Measurements from ENCODE around the gene TWF2. TPM values are rescaled to one million over a fixed set of nuclear protein-coding genes. Genes with fewer than 3 reads are reported as not detected.

The TWF2 gene
- total and polyA plus RNA-seq, 2 of the 13 experiments (the other 11 are each of a cell fraction or from before 2014, with no cell fraction given) = 45.5 to 108 TPM

DNA sequence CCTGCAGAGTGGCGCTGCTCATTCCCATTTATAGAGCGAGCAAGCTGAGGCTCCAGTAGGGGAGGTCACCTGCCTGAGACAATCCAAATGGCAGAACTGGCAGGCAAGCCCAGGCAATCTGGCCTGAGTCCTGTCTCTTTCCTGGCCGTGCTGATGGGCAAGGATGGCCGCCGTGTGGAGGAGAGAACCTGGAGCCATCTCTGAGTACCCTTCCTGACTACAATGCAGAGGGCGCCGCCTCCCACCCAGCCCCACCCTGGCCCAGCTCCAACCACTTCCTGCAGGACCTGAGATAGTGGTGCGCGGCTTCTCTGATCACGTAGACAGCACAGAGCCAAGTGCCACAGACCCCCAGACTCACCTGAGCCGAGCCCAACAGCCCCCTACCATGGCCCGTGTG lies 20.5 kb downstream of the TWF2 start:
- intact Hi-C loops (cut with micrococcal nuclease; ENCODE audit: unreplicated experiment) (no loop called here), in situ Hi-C loops (cut with HindIII; ENCODE audit: extremely low pct_ligation_motif_present, low pct_unique_long_range_greater_than_20kb) (no loop called here)
- peaks cover 45% of the 10 kb centered on the region for H3K4me1 ChIP-seq (ENCODE audit: insufficient read depth, low read length)
- no peak overlapping the region for H2AFZ ChIP-seq (ENCODE audit: low read length)
- BruUV-seq (replicated peaks) = no TSS peak
- ChIA-PET POLR2A (interaction anchor here (3.5 kb wide), 1 partner anchor 71 kb away, joined by 10 read pairs; no protein-coding TSS in a partner anchor), CTCF (ENCODE audit: low intra/inter-chr PET ratio, low total read pairs) (no interaction called here)
- ATAC-seq (no peak), DNase-seq (ENCODE audit: low spot score) (no peak), FAIRE-seq (no peak)
- no peak overlapping the region for H3K27ac ChIP-seq (ENCODE audit: extremely low read length, insufficient read depth, low read length)
- H4K20me1 ChIP-seq (ENCODE audit: insufficient read depth, low read length) = no peaks in the 10 kb centered on the region
- 100% methylated on average over 1 of the region's 12 CpGs for WGBS (ENCODE audit: low lambda C conversion rate)
- H3K9ac ChIP-seq (ENCODE audit: insufficient read depth, low read depth, low read length) = no peak overlapping the region
- no peaks in the 10 kb centered on the region for H3K79me2 ChIP-seq (ENCODE audit: insufficient read depth, low read length)
- H3K27me3 ChIP-seq (ENCODE audit: control insufficient read depth in 1 of 2, insufficient read depth in 2 of 2, low read length in 2 of 2) = peaks cover 0 to 5% of the 10 kb centered on the region in 2 experiments; a peak in 3 of 5 replicates
- no peaks in the 10 kb centered on the region for H3K9me3 ChIP-seq (ENCODE audit: low read length)
- H3K4me3 ChIP-seq (replicated peaks in 1 of 3; ENCODE audit: insufficient read depth in 1 of 3, low read depth in 2 of 3, low read length in 3 of 3) = no peak overlapping the region
- H3K4me2 ChIP-seq (ENCODE audit: low read depth, low read length) = no peak overlapping the region
- H3K36me3 ChIP-seq (replicated peaks in 1 of 2; ENCODE audit: control insufficient read depth in 1 of 2, insufficient read depth in 2 of 2, low read length in 2 of 2) = peaks cover 6 to 14% of the 10 kb centered on the region in 2 experiments; a peak in 3 of 5 replicates
- TF ChIP-seq RXRA (CRISPR knock-in tag; IDR thresholded peaks at IDR 0.05) (no peak), HOXA9 (CRISPR knock-in tag; IDR thresholded peaks at IDR 0.05; ENCODE audit: borderline replicate concordance) (no peak), ZFYVE20 (CRISPR knock-in tag; IDR thresholded peaks at IDR 0.05; ENCODE audit: borderline replicate concordance, low read depth) (no peak), ZNF33B (CRISPR knock-in tag; IDR thresholded peaks at IDR 0.05) (no peak), ZNF138 (CRISPR knock-in tag; IDR thresholded peaks at IDR 0.05; ENCODE audit: low read depth) (no peak), FLYWCH1 (CRISPR knock-in tag; IDR thresholded peaks at IDR 0.05) (no peak), REL (CRISPR knock-in tag; conservative IDR thresholded peaks at IDR 0.05) (no peak), RCOR2 (CRISPR knock-in tag; IDR thresholded peaks at IDR 0.05) (no peak), SMARCC2 (IDR thresholded peaks at IDR 0.05) (no peak), TSC22D2 (CRISPR knock-in tag; IDR thresholded peaks at IDR 0.05; ENCODE audit: borderline replicate concordance) (no peak), SRSF1 (optimal IDR thresholded peaks at IDR 0.05; ENCODE audit: low read depth, low read length) (no peak), ZNF205 (CRISPR knock-in tag; IDR thresholded peaks at IDR 0.05) (no peak), ZNF776 (CRISPR knock-in tag; IDR thresholded peaks at IDR 0.05) (no peak)
- TF ChIP-seq, protein P1, sequence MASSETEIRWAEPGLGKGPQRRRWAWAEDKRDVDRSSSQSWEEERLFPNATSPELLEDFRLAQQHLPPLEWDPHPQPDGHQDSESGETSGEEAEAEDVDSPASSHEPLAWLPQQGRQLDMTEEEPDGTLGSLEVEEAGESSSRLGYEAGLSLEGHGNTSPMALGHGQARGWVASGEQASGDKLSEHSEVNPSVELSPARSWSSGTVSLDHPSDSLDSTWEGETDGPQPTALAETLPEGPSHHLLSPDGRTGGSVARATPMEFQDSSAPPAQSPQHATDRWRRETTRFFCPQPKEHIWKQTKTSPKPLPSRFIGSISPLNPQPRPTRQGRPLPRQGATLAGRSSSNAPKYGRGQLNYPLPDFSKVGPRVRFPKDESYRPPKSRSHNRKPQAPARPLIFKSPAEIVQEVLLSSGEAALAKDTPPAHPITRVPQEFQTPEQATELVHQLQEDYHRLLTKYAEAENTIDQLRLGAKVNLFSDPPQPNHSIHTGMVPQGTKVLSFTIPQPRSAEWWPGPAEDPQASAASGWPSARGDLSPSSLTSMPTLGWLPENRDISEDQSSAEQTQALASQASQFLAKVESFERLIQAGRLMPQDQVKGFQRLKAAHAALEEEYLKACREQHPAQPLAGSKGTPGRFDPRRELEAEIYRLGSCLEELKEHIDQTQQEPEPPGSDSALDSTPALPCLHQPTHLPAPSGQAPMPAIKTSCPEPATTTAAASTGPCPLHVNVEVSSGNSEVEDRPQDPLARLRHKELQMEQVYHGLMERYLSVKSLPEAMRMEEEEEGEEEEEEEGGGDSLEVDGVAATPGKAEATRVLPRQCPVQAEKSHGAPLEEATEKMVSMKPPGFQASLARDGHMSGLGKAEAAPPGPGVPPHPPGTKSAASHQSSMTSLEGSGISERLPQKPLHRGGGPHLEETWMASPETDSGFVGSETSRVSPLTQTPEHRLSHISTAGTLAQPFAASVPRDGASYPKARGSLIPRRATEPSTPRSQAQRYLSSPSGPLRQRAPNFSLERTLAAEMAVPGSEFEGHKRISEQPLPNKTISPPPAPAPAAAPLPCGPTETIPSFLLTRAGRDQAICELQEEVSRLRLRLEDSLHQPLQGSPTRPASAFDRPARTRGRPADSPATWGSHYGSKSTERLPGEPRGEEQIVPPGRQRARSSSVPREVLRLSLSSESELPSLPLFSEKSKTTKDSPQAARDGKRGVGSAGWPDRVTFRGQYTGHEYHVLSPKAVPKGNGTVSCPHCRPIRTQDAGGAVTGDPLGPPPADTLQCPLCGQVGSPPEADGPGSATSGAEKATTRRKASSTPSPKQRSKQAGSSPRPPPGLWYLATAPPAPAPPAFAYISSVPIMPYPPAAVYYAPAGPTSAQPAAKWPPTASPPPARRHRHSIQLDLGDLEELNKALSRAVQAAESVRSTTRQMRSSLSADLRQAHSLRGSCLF (CRISPR knock-in tag; IDR thresholded peaks at IDR 0.05; ENCODE audit: borderline replicate concordance) = no peak
- TF ChIP-seq, protein P2, sequence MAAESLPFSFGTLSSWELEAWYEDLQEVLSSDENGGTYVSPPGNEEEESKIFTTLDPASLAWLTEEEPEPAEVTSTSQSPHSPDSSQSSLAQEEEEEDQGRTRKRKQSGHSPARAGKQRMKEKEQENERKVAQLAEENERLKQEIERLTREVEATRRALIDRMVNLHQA (CRISPR knock-in tag; IDR thresholded peaks at IDR 0.05) = no peak
- TF ChIP-seq, protein P3, sequence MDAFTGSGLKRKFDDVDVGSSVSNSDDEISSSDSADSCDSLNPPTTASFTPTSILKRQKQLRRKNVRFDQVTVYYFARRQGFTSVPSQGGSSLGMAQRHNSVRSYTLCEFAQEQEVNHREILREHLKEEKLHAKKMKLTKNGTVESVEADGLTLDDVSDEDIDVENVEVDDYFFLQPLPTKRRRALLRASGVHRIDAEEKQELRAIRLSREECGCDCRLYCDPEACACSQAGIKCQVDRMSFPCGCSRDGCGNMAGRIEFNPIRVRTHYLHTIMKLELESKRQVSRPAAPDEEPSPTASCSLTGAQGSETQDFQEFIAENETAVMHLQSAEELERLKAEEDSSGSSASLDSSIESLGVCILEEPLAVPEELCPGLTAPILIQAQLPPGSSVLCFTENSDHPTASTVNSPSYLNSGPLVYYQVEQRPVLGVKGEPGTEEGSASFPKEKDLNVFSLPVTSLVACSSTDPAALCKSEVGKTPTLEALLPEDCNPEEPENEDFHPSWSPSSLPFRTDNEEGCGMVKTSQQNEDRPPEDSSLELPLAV (CRISPR knock-in tag; conservative IDR thresholded peaks at IDR 0.05; ENCODE audit: low read depth) = no peak
- TF ChIP-seq, protein P4, sequence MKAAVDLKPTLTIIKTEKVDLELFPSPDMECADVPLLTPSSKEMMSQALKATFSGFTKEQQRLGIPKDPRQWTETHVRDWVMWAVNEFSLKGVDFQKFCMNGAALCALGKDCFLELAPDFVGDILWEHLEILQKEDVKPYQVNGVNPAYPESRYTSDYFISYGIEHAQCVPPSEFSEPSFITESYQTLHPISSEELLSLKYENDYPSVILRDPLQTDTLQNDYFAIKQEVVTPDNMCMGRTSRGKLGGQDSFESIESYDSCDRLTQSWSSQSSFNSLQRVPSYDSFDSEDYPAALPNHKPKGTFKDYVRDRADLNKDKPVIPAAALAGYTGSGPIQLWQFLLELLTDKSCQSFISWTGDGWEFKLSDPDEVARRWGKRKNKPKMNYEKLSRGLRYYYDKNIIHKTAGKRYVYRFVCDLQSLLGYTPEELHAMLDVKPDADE (CRISPR knock-in tag; IDR thresholded peaks at IDR 0.05) = no peak
